HepG2 (cell line): ENCODE data around the gene TSEN54. TPM values are rescaled to one million over a fixed set of nuclear protein-coding genes. Genes with fewer than 3 reads are reported as not detected.

ENCODE experiments used
- BORCS8-MEF2B ChIP-seq: sonication (generic); formaldehyde crosslinking; IDR thresholded peaks from 2 replicates; pipeline ENCODE4 v1.8.0; 2022; ENCODE audit warnings: mild to moderate bottlenecking, missing genetic modification reagents
- CREM ChIP-seq, 2 experiments: sonication (generic) in 1 of 2; formaldehyde crosslinking in 1 of 2; IDR thresholded peaks; 2 replicates each; pipeline versions ENCODE4 v1.4.0 to v1.6.1; 2016 to 2020; ENCODE audit warnings: antibody characterized with exemption in 1 of 2, mild to moderate bottlenecking in 1 of 2, missing genetic modification reagents in 1 of 2
- HMG20A ChIP-seq: IDR thresholded peaks from 2 replicates; pipeline ENCODE4 v1.6.1; 2016; ENCODE audit warnings: borderline replicate concordance
- MXI1 ChIP-seq: IDR thresholded peaks from 3 replicates; pipeline ENCODE4 v1.6.1; 2012; ENCODE audit warnings: low read depth, low read length, inconsistent platforms, borderline replicate concordance
- NFE2 ChIP-seq: sonication (generic); formaldehyde crosslinking; IDR thresholded peaks from 2 replicates; pipeline ENCODE4 v1.4.0; 2020; ENCODE audit warnings: missing genetic modification reagents
- NFIC ChIP-seq: IDR thresholded peaks from 2 replicates; pipeline ENCODE4 v1.6.1; 2012; ENCODE audit warnings: mild to moderate bottlenecking, low read length, inconsistent platforms
- NONO ChIP-seq, 2 experiments: fragments of 450-650 bp in 1 of 2; sonication (generic) in 1 of 2; formaldehyde crosslinking in 1 of 2; IDR thresholded peaks in 1 of 2; conservative IDR thresholded peaks in 1 of 2; 2 replicates each; pipeline versions ENCODE4 v1.6.1 to v1.8.0; 2017 to 2022; ENCODE audit warnings: mild to moderate bottlenecking in 1 of 2, missing genetic modification reagents in 1 of 2, moderate library complexity in 1 of 2
- PHF21A ChIP-seq: sonication (generic); formaldehyde crosslinking; IDR thresholded peaks from 2 replicates; pipeline ENCODE4 v1.5.0; 2020; ENCODE audit warnings: mild to moderate bottlenecking, missing genetic modification reagents
- PHF8 ChIP-seq: sonication (generic); formaldehyde crosslinking; IDR thresholded peaks from 2 replicates; pipeline ENCODE4 v1.5.0; 2020; ENCODE audit warnings: missing genetic modification reagents
- PRMT3 ChIP-seq: sonication (generic); formaldehyde crosslinking; IDR thresholded peaks from 2 replicates; pipeline ENCODE4 v1.8.1; 2022; ENCODE audit warnings: low read depth, mild to moderate bottlenecking, moderate library complexity, missing genetic modification reagents, borderline replicate concordance
- SP2 ChIP-seq: sonication (generic); formaldehyde crosslinking; IDR thresholded peaks from 2 replicates; pipeline ENCODE4 v1.5.1; 2020; ENCODE audit warnings: mild to moderate bottlenecking, missing genetic modification reagents
- STAT5B ChIP-seq: sonication (generic); formaldehyde crosslinking; IDR thresholded peaks from 2 replicates; pipeline ENCODE4 v1.4.0; 2020; ENCODE audit warnings: missing genetic modification reagents
- YY1 ChIP-seq: IDR thresholded peaks from 2 replicates; pipeline ENCODE4 v1.6.1; 2011; ENCODE audit warnings: low read length, low read depth, moderate library complexity, mild to moderate bottlenecking; ENCODE audit not compliant: insufficient read depth, insufficient replicate concordance
- ZFP1 ChIP-seq: IDR thresholded peaks from 2 replicates; pipeline ENCODE4 v1.6.1; 2016
- ZNF253 ChIP-seq: sonication (generic); formaldehyde crosslinking; IDR thresholded peaks from 2 replicates; pipeline ENCODE4 v1.8.0; 2022; ENCODE audit warnings: mild to moderate bottlenecking, missing genetic modification reagents, borderline replicate concordance
- ZNF501 ChIP-seq: sonication (generic); formaldehyde crosslinking; IDR thresholded peaks from 2 replicates; pipeline ENCODE4 v1.5.1; 2020; ENCODE audit warnings: mild to moderate bottlenecking, moderate library complexity, missing genetic modification reagents
- ZNF572 ChIP-seq: sonication (generic); formaldehyde crosslinking; IDR thresholded peaks from 2 replicates; pipeline ENCODE4 v1.5.1; 2020; ENCODE audit warnings: mild to moderate bottlenecking, missing genetic modification reagents
- ZNF607 ChIP-seq: sonication (generic); formaldehyde crosslinking; IDR thresholded peaks from 2 replicates; pipeline ENCODE4 v1.5.1; 2020; ENCODE audit warnings: missing genetic modification reagents, mild to moderate bottlenecking, borderline replicate concordance
- ZNF792 ChIP-seq: IDR thresholded peaks from 2 replicates; pipeline ENCODE4 v1.6.1; 2016
- polyA plus RNA-seq, 8 experiments: library from polyadenylated mRNA; depleted of rRNA in 3 of 8; stranded (reverse) in 7 of 8; unstranded in 1 of 8; fragments of >200 nt; fragmentation: Illumina TruSeq in 4 of 8; extraction: Trizol in 4 of 8; gene quantifications; 2 replicates each; pipeline versions ENCODE4 v1.2.1 to v1.2.3, GENCODE V29; 2011 to 2016; ENCODE audit warnings: low read depth in 4 of 8, missing spikeins in 1 of 8, mixed read lengths in 1 of 8; ENCODE audit not compliant: insufficient read depth in 1 of 8
- total RNA-seq, 5 experiments: library from RNA; depleted of rRNA; stranded (reverse); fragments of >200 nt; fragmentation: Illumina TruSeq; extraction: Trizol; gene quantifications; 2 replicates each; pipeline ENCODE4 v1.2.3, GENCODE V29; 2016; ENCODE audit warnings: low read depth in 1 of 5
- TF ChIP-seq, protein P1 (sequence below): sonication (generic); formaldehyde crosslinking; IDR thresholded peaks from 2 replicates; pipeline ENCODE4 v1.5.1; 2020; ENCODE audit warnings: missing genetic modification reagents, mild to moderate bottlenecking, borderline replicate concordance
- TF ChIP-seq, protein P2 (sequence below): sonication (generic); formaldehyde crosslinking; IDR thresholded peaks from 2 replicates; pipeline ENCODE4 v1.5.1; 2020; ENCODE audit warnings: mild to moderate bottlenecking, moderate library complexity, missing genetic modification reagents
- TF ChIP-seq, protein P3 (sequence below): sonication (generic); formaldehyde crosslinking; IDR thresholded peaks from 2 replicates; pipeline ENCODE4 v1.5.0; 2020; ENCODE audit warnings: mild to moderate bottlenecking, missing genetic modification reagents, borderline replicate concordance

Gene TSEN54
- total and polyA plus RNA-seq, 2 of the 13 experiments (the other 11 are each of a cell fraction or from before 2014, with no cell fraction given): 62.9 to 63.3 TPM

DNA sequence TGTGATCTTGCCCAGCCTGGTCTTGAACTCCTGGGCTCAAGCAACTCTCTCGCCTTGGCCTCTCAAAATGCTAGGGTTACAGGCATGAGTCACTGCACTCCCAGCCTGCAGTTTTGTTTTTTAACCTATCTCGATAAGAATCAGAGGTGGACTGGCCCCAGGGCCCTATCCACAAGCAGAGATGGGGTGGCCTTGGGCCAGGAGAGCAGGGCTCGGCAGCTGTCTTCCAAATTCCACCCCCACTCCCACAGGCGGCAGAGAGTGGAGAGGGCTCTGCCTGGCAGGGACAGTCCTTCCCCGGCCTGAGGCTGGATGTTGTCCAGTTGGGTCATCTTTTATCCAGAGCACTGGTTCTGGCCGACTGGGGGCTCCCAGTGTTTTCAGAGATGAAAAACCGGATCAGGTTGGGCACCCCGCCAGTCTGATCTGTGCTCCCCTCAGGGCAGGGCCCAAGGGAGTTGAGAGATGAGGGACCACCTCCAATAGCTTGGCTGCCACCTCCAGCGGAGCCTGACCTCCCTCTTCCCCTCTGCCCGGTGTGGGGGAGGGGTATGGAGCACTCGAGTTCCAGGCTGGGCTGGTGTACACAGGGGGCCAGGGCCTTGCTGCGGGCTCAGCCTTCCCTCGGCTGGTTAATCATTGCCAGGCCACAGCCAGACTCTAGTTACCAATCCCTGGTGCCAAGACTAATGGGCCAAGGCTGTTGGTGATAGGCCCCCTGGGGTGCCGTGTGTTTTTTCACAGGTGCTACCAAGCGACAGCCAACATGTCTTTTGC, 40.9 kb downstream of the TSEN54 start (continued):
- TF ChIP-seq MXI1 (peak; percentile 68; the same call in 1 of the 3 replicates), HMG20A (CRISPR knock-in tag) (peak; percentile 46; the same call in 1 of the 2 replicates), YY1 (peak; percentile 62), PHF21A (peak; percentile 99), NFIC (no peak; the same call in 1 of the 2 replicates), BORCS8-MEF2B (CRISPR knock-in tag) (peak; percentile 92), ZNF607 (CRISPR knock-in tag) (peak; percentile 96), PRMT3 (CRISPR knock-in tag) (no peak), ZNF792 (CRISPR knock-in tag) (peak; percentile 64), ZFP1 (peak; percentile 61; the same call in 1 of the 2 replicates), ZNF572 (peak; percentile 97; the same call in 1 of the 2 replicates), ZNF501 (CRISPR knock-in tag) (peak; percentile 94), NFE2 (CRISPR knock-in tag) (no peak), ZNF253 (CRISPR knock-in tag) (peak; percentile 75; the same call in 1 of the 2 replicates), SP2 (CRISPR knock-in tag) (peak; percentile 47; the same call in 1 of the 2 replicates), PHF8 (peak; percentile 56; the same call in 1 of the 2 replicates), STAT5B (CRISPR knock-in tag) (0 out of 2 replicates have a peak, but pooled peaks have one; percentile 66), NONO (IDR thresholded peaks at IDR 0.05) (no peak), NONO (CRISPR knock-in tag; conservative IDR thresholded peaks at IDR 0.05) (peak; percentile 95), CREM (IDR thresholded peaks at IDR 0.05) (peak; percentile 41; the same call in 1 of the 2 replicates), CREM (CRISPR knock-in tag; IDR thresholded peaks at IDR 0.05) (no peak)
- TF ChIP-seq, protein P1, sequence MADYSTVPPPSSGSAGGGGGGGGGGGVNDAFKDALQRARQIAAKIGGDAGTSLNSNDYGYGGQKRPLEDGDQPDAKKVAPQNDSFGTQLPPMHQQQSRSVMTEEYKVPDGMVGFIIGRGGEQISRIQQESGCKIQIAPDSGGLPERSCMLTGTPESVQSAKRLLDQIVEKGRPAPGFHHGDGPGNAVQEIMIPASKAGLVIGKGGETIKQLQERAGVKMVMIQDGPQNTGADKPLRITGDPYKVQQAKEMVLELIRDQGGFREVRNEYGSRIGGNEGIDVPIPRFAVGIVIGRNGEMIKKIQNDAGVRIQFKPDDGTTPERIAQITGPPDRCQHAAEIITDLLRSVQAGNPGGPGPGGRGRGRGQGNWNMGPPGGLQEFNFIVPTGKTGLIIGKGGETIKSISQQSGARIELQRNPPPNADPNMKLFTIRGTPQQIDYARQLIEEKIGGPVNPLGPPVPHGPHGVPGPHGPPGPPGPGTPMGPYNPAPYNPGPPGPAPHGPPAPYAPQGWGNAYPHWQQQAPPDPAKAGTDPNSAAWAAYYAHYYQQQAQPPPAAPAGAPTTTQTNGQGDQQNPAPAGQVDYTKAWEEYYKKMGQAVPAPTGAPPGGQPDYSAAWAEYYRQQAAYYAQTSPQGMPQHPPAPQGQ (CRISPR knock-in tag): peak; percentile 76; the same call in 1 of the 2 replicates
- TF ChIP-seq, protein P2, sequence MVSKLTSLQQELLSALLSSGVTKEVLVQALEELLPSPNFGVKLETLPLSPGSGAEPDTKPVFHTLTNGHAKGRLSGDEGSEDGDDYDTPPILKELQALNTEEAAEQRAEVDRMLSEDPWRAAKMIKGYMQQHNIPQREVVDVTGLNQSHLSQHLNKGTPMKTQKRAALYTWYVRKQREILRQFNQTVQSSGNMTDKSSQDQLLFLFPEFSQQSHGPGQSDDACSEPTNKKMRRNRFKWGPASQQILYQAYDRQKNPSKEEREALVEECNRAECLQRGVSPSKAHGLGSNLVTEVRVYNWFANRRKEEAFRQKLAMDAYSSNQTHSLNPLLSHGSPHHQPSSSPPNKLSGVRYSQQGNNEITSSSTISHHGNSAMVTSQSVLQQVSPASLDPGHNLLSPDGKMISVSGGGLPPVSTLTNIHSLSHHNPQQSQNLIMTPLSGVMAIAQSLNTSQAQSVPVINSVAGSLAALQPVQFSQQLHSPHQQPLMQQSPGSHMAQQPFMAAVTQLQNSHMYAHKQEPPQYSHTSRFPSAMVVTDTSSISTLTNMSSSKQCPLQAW: peak; percentile 100
- TF ChIP-seq, protein P3, sequence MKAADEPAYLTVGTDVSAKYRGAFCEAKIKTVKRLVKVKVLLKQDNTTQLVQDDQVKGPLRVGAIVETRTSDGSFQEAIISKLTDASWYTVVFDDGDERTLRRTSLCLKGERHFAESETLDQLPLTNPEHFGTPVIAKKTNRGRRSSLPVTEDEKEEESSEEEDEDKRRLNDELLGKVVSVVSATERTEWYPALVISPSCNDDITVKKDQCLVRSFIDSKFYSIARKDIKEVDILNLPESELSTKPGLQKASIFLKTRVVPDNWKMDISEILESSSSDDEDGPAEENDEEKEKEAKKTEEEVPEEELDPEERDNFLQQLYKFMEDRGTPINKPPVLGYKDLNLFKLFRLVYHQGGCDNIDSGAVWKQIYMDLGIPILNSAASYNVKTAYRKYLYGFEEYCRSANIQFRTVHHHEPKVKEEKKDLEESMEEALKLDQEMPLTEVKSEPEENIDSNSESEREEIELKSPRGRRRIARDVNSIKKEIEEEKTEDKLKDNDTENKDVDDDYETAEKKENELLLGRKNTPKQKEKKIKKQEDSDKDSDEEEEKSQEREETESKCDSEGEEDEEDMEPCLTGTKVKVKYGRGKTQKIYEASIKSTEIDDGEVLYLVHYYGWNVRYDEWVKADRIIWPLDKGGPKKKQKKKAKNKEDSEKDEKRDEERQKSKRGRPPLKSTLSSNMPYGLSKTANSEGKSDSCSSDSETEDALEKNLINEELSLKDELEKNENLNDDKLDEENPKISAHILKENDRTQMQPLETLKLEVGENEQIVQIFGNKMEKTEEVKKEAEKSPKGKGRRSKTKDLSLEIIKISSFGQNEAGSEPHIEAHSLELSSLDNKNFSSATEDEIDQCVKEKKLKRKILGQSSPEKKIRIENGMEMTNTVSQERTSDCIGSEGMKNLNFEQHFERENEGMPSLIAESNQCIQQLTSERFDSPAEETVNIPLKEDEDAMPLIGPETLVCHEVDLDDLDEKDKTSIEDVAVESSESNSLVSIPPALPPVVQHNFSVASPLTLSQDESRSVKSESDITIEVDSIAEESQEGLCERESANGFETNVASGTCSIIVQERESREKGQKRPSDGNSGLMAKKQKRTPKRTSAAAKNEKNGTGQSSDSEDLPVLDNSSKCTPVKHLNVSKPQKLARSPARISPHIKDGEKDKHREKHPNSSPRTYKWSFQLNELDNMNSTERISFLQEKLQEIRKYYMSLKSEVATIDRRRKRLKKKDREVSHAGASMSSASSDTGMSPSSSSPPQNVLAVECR: peak; percentile 83; the same call in 1 of the 2 replicates
